ENCODE measurements around the gene PIPOX.

The PIPOX gene, protein sequence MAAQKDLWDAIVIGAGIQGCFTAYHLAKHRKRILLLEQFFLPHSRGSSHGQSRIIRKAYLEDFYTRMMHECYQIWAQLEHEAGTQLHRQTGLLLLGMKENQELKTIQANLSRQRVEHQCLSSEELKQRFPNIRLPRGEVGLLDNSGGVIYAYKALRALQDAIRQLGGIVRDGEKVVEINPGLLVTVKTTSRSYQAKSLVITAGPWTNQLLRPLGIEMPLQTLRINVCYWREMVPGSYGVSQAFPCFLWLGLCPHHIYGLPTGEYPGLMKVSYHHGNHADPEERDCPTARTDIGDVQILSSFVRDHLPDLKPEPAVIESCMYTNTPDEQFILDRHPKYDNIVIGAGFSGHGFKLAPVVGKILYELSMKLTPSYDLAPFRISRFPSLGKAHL

GRCh38 chr17:29042679-29043538 lies at the start of gene PIPOX:
PIPOX (plus strand) TSS chr17:29043141; CDS start chr17:29043226, 85 bp downstream.
- peak; percentile 69 for DNase-seq (ENCODE audit: low spot score)

DNA sequence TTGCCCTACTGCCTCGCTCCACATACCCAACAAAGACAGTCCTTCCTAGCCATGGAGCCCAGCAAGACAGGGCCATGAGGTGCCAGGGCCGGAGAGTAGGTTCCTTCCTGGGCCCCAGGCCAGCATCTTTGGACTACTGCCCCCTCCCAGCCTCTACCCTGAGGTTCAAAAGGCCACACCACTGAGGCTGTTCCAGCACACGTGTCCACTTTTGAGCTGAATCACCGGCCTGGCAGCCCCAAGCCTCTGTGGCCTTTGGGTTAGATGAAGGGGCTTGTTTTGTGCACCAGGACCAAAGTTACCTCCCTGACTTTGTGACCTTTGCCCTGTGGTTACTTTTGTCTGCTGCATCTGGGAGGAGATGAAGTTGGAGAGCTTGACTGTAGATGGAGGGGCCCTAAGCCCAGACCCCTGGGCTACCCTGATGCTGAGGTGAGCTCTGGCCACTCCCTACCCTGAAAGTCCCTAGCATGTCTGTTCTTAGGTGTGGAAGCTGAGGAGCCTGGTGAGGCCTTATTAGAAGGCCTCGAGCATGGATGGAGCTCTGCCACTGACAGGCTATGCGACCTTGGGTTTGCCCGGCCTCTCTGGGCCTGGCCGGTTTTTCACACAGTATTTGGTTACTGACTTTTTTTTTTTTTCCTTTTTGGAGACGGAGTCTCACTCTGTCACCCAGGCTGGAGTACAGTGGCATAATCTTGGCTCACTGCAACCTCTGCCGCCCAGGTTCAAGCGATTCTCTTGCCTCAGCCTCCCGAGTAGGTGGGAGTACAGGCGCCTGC lies 49.1 kb upstream of the PIPOX start:
- DNase-seq (ENCODE audit: low spot score), result no peak

DNA sequence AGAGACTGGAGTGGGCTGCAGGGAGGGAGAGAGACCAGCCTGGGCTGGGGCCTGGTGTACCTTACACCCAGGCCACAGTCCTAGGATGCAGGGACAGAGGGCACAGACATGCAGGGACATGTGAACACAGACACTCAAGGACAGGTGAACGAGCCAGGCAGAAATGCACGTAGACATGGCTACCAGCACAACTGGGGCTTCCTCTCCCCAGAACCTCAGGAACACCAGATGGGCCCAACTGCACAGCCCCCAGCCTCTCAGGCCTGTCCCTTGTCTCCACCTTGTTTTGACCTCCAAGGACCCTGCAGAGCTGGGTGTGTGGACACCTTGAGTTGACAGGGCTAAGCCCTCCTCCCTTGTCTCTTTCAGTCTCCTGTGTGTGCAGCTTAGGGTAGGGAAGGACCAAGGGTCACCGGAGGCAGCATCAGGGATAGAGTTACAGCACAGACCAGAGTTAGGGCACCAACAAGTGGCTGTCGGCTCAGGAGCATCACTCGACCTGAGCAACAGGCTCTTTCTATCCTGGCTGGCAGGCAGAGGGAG lies 46.3 kb upstream of the PIPOX start:
- no peak for DNase-seq (ENCODE audit: low spot score)

GRCh38 chr17:28997806-28998205 lies 45.1 kb upstream of the PIPOX start:
- DNase-seq (ENCODE audit: low spot score), result no peak

- DNase-seq (ENCODE audit: low spot score), result peak; percentile 90
Measured at GRCh38 chr17:28999206-28999605, 43.7 kb upstream of the PIPOX start.

DNA sequence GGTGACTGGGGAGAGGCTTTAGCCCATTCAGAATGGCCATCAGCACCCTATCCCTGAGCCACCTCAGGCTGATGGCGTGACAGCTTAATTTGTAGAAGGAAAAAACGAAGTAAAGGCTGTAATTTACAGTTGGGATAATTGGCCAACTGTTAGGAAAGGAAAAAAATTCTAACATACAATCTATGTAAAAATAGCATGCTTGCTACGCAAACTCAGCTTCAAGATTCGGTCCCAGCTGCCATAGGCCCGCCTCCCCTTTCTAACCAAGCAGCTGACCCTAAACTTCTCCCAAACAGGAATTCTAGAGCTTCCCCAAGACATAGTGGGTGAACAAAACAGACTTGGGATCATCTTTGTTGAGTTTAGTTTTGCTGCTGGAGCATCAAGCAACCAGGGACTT lies 42.0 kb upstream of the PIPOX start:
- no peak for DNase-seq (ENCODE audit: low spot score)

- no peak for DNase-seq (ENCODE audit: low spot score)
Measured at GRCh38 chr17:29002811-29003210, 40.1 kb upstream of the PIPOX start.

DNA sequence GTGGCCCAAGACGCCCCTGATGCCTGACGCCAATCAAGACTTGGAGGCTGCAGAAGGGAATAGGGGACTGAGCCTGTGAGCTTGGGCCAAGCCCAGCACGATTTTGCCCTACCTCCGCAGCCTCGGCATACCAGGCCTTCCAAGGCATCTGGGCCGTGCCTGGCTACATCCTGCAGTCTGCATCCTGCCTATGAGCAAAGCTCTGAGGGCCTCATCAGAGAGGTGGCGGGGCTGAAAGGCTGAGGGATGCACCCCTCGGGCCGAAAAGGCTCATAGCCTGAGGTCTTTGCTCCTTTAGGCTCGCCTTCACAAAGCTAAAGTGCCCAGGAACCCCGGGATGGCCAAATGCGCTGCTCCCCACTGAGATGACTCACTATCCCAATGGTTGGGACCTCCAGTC lies 39.7 kb upstream of the PIPOX start:
- DNase-seq (ENCODE audit: low spot score), result no peak

- no peak for DNase-seq (ENCODE audit: low spot score)
Measured at GRCh38 chr17:29004081-29004692, 38.8 kb upstream of the PIPOX start.

GRCh38 chr17:29005936-29006511 lies 36.9 kb upstream of the PIPOX start, which contains the start of gene SEZ6:
SEZ6 (minus strand) TSS chr17:29006033; CDS start chr17:29005869, 164 bp downstream.
- DNase-seq (ENCODE audit: low spot score), result peak; percentile 82

GRCh38 chr17:29007456-29007855 lies 35.5 kb upstream of the PIPOX start:
- DNase-seq (ENCODE audit: low spot score), result no peak

- no peak for DNase-seq (ENCODE audit: low spot score)
Measured at GRCh38 chr17:29007860-29008455, 35.0 kb upstream of the PIPOX start.

DNA sequence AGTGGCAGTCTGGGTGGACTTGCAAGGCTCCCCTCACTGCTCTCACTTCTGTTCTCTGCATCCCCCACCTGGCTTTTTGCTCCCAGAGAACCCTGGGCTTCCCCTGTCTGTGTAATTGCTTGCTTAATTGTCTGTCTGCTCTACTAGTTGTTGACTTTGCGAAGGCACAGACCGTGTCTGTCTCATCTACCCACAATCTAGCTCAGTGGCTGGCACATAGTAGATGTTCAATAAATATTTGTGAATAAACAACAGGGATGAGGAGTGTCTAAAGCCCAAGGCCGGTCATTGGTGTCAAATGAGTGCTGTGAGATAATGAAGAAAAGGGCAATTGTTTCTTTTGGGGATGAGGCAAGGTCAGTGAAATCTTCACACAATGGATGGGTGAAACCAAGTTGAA lies 34.4 kb upstream of the PIPOX start:
- no peak for DNase-seq (ENCODE audit: low spot score)

GRCh38 chr17:29010129-29010528 lies 32.8 kb upstream of the PIPOX start:
- DNase-seq (ENCODE audit: low spot score), result no peak

GRCh38 chr17:29010586-29010985 lies 32.4 kb upstream of the PIPOX start:
- DNase-seq (ENCODE audit: low spot score), result no peak

DNA sequence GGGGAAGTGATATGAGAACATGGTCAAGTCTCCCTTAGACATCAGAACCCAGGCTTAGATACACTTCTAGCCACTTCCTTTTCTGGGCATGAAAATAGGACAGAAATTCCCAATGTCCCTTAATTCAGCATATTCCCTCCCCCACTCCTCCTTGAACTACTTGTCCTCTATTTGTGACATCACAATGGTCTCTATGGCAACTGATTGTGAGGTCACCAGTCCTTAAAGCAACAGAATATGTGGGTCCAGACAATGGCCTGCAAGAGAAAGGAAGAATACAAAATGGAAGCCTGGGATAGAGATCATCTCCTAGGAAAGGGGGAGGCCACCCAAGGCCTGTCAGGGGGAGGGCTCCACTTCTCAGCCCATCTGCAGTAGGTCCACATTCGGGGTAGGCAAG lies 30.4 kb upstream of the PIPOX start:
- no peak for DNase-seq (ENCODE audit: low spot score)

DNA sequence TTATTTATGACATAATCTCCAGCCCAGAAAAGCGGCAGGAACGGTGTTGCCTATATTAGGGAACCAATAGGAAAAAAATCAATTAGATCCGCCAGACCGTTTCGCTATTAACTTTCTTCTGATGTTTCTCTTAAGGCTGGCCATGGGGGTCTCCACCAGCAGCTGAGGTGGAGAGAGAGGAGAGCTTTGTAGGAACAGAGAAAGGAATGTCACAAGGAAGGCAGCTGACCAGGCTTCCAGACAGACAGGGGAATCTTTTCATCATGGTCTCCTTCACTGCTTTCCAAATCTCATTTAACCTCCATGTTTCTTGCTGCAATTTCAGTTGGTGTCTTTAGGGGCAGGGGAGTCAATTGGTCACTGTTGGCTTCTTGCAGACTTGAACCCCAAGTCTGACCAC lies 28.2 kb upstream of the PIPOX start:
- DNase-seq (ENCODE audit: low spot score), result no peak

GRCh38 chr17:29016345-29017210 lies 26.4 kb upstream of the PIPOX start:
- no peak for DNase-seq (ENCODE audit: low spot score)

GRCh38 chr17:29018788-29019474 lies 24.0 kb upstream of the PIPOX start:
- no peak for DNase-seq (ENCODE audit: low spot score)
